Heart right ventricle (tissue), 16 donors: Measurements from ENCODE around the gene EIPR1. TPM values are rescaled to one million over a fixed set of nuclear protein-coding genes. Genes with fewer than 3 reads are reported as not detected.
"Not testable (repeated sequence)": the region's sequence is repeated elsewhere in the genome, so short reads cannot be mapped to it uniquely, and the experiment has no call there.

Experiments
- ATAC-seq, 8 donors: fragments of 200-7000 bp; cut with Tn5 transposase; one replicate each; pipeline ENCODE4 v1.9.1; 2020; ENCODE audit warnings: mild to moderate bottlenecking in 8 of 8, moderate library complexity in 8 of 8, moderate number of reproducible peaks in 1 of 8
- DNase-seq, 2 donors: peaks; one replicate each; pipeline ENCODE4 v3.0.0-alpha.2; 2020
- H3K27ac ChIP-seq, 10 donors: fragments of 200-600 bp; sonication (generic) in 2 of 10; one replicate each; pipeline versions ENCODE4 v1.5.0 to v1.8.0; 2020 to 2022; ENCODE audit warnings: mild to moderate bottlenecking in 3 of 10
- H3K27me3 ChIP-seq, 7 donors: fragments of 200-600 bp; one replicate each; pipeline ENCODE4 v1.8.0; 2021 to 2022; ENCODE audit warnings: mild to moderate bottlenecking in 2 of 7
- H3K36me3 ChIP-seq, 9 donors: fragments of 200-600 bp; sonication (generic) in 1 of 9; one replicate each; pipeline versions ENCODE4 v1.5.0 to v1.8.0; 2020 to 2022; ENCODE audit warnings: mild to moderate bottlenecking in 2 of 9
- H3K4me1 ChIP-seq, 9 donors: fragments of 200-600 bp; sonication (generic) in 1 of 9; one replicate each; pipeline versions ENCODE4 v1.5.0 to v1.8.0; 2020 to 2022; ENCODE audit warnings: mild to moderate bottlenecking in 4 of 9
- H3K4me3 ChIP-seq, 10 donors: fragments of 200-600 bp; sonication (generic) in 2 of 10; one replicate each; pipeline versions ENCODE4 v1.5.0 to v1.8.0; 2020 to 2022; ENCODE audit warnings: mild to moderate bottlenecking in 7 of 10, moderate library complexity in 2 of 10
- H3K9me3 ChIP-seq, 11 donors: fragments of 200-600 bp in 10 of 11; sonication (generic) in 2 of 11; one replicate each; pipeline versions ENCODE4 v1.5.0 to v1.8.0; 2013 to 2022; ENCODE audit warnings: mild to moderate bottlenecking in 2 of 11, control low read depth in 1 of 11, moderate library complexity in 1 of 11
- WGBS, 2 donors: extraction: QIAGEN DNeasy Blood & Tissue Kit; methylation state at CpG; one replicate each; pipeline ENCODE4 v1.1.7; 2013; ENCODE audit warnings: inconsistent platforms in 1 of 2; 5-methylcytosine and 5-hydroxymethylcytosine counted together
- intact Hi-C, 10 donors: fragments of 100-400 bp; cut with DNase I; formaldehyde crosslinking; loops; one replicate each; pipeline versions ENCODE4 v1.11.1 to v1.14.2; 2022
- polyA plus RNA-seq, 2 donors: library from polyadenylated mRNA; stranded (reverse); fragments of 200-250 nt; gene quantifications; one replicate each; pipeline ENCODE4 v1.2.3, GENCODE V29; 2013
- total RNA-seq, 10 donors: library from RNA; stranded (reverse); fragmentation: NEBNext Ultra II Directional in 3 of 10; extraction: Animal tissue kit (Norgen Biotek cat#: 25700) in 3 of 10; gene quantifications; one replicate each; pipeline versions ENCODE4 v1.2.1 to v1.2.4, GENCODE V29; 2021 to 2023
- TF ChIP-seq, protein P1 (sequence below), 9 donors: fragments of 200-600 bp; sonication (generic) in 2 of 9; IDR thresholded peaks; one replicate each; pipeline versions ENCODE4 v1.5.0 to v1.8.0; 2021 to 2022; ENCODE audit warnings: antibody characterized with exemption in 9 of 9, mild to moderate bottlenecking in 5 of 9, moderate library complexity in 1 of 9
- donor health status: Arrhythmogenic right ventricular cardiomyopathy.
- donor health status: ischemic (EF 13 %, LVEDD 7.1; RV severe dilation, severe dysfunction).
- donor health status: healthy with polysubstance abuse.
- donor health status: DM: no; HTN: yes; CAD: no.
- donor health status: DM: no; HTN: no; CAD: no.
- donor health status: ischemic (EF 25% LVEDD 6.9; RV normal size, moderate dysfunction).
- donor health status: ischemic (EF 25% LVEDD 5.7; RV mildly dilated, moderate dysfunction).
- donor health status: healthy.
- donor health status: DM: yes; HTN: yes; CAD: no.
- donor health status: Ischemic cardiomyopathy.
- donor health status: ischemic (EF 35%, LVEDD 5.7; RV mildly dilated, moderate dysfunction).
- donor health status: nonischemic (EF 11% LVEDD 7.7; RV severe dilation, severe dysfunction).
- donor health status: DM: yes; HTN: yes; CAD: no.
- donor health status: PGD.
- donor health status: ischemic (EF 29% LVEDD 5.4; RV normal size, mild dysfunction).
- donor health status: nonischemic (EF 23%, LVEDD 6.1; RV moderate dilation, normal function).

The EIPR1 gene
- total and polyA plus RNA-seq, 12 donors = 6.8 to 22.3 (median 12.0) TPM

DNA sequence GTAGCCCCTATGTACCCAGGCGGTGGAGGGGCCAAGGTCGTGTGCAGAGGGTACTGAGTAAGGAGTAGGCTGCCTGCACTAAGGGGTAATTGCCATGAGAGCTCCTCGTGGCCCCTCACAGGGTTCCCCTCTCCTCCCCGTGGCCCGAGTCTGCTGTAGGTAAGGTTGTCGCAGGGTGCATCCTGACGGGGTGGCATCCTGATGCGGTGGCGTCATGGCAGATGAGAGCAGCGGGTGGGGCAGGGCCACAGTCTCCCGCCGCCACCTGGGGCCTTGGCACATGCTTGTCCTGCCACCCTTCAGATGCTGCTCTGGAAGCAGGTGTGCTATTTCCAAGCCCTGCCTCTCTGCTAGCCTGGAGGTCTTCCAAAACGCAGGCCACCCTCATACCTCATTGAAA lies 89.7 kb downstream of the EIPR1 start:
- Histone ChIP-seq H3K27me3 (no peaks in the 10 kb centered on the region), H3K9me3 (no peaks in the 10 kb centered on the region), H3K27ac (no peak overlapping the region), H3K4me1 (peaks cover 0 to 5% (median 0%) of the 10 kb centered on the region in 9 donors), H3K4me3 (no peak overlapping the region), H3K36me3 (no peaks in the 10 kb centered on the region)
- ATAC-seq (no peak), DNase-seq (no peak)
- WGBS, 2 donors = 95 to 99% methylated on average over 13 of the region's 13 CpGs
- TF ChIP-seq, protein P1, sequence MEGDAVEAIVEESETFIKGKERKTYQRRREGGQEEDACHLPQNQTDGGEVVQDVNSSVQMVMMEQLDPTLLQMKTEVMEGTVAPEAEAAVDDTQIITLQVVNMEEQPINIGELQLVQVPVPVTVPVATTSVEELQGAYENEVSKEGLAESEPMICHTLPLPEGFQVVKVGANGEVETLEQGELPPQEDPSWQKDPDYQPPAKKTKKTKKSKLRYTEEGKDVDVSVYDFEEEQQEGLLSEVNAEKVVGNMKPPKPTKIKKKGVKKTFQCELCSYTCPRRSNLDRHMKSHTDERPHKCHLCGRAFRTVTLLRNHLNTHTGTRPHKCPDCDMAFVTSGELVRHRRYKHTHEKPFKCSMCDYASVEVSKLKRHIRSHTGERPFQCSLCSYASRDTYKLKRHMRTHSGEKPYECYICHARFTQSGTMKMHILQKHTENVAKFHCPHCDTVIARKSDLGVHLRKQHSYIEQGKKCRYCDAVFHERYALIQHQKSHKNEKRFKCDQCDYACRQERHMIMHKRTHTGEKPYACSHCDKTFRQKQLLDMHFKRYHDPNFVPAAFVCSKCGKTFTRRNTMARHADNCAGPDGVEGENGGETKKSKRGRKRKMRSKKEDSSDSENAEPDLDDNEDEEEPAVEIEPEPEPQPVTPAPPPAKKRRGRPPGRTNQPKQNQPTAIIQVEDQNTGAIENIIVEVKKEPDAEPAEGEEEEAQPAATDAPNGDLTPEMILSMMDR (IDR thresholded peaks at IDR 0.05) = no peak
- intact Hi-C loops = no loop called here

DNA sequence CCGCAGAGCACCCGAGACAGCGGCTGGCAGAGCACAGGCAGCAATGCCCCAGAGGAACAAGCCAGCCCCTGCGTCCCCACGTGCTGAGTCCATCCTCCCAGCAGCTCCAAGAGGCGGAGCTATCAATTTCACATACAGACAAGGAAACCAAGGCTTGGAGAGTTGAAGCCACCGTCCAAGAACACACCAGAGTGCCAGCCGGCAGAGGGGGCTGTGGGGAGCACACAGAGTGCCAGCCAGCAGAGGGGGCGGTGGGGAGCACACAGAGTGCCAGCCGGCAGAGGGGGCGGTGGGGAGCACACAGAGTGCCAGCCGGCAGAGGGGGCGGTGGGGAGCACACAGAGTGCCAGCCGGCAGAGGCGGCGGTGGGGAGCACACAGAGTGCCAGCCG lies 91.0 kb downstream of the EIPR1 start:
- DNase-seq, intact Hi-C loops: not testable (repeated sequence)

DNA sequence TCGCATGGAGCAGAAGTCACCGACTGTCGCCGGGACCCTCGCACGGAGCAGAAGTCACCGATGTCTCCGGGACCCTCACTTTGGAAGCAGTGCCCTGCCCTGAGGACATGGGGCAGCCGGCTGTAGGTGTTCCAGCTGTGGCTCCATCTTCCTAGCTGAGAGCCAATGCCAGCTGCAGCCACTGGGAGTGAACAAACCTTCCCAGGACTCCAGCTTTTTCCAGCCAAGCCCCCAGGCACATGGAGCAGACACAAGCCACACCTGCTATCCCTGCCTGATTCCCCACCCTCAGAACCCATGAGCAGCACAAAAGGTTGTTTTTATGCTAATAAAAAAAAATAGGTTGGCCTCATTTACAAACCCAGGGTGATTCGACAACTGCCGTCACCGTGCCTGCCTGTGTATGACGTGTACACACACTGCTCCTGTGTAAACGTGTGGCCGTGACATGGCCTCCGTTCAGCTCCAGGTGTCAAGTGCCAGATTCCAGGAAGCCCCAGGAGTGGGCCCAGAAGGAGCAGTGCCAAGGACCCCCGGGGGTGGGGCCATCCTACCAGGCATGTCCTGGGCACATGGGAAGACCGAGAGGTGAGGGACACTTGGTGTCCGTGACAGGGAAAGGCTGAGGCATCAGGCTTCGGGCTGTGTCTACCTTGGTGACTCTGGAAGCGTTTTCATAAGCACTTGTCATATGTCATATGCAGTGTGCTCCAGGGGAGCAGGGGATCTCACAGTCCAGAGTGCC lies 91.5 kb downstream of the EIPR1 start:
- ATAC-seq (no peak), DNase-seq (no peak)
- TF ChIP-seq, protein P1 (IDR thresholded peaks at IDR 0.05) = no peak
- H3K4me3 ChIP-seq = no peak overlapping the region
- 94 to 96% methylated on average over 21 of the region's 21 CpGs for WGBS, 2 donors
- H3K36me3 ChIP-seq = no peaks in the 10 kb centered on the region
- no peak overlapping the region for H3K27ac ChIP-seq
- intact Hi-C loops = no loop called here
- H3K27me3 ChIP-seq = no peaks in the 10 kb centered on the region
- peaks cover 0 to 8% (median 3%) of the 10 kb centered on the region in 9 donors for H3K4me1 ChIP-seq
- H3K9me3 ChIP-seq = no peaks in the 10 kb centered on the region

More for the DNA sequence above, 91.0 kb downstream of the EIPR1 start:
- not testable (repeated sequence) for H3K4me3 ChIP-seq, ATAC-seq, H3K27ac ChIP-seq, H3K9me3 ChIP-seq, H3K36me3 ChIP-seq, H3K4me1 ChIP-seq, H3K27me3 ChIP-seq
- WGBS, 2 donors = 91% methylated on average over 17 of the region's 17 CpGs

DNA sequence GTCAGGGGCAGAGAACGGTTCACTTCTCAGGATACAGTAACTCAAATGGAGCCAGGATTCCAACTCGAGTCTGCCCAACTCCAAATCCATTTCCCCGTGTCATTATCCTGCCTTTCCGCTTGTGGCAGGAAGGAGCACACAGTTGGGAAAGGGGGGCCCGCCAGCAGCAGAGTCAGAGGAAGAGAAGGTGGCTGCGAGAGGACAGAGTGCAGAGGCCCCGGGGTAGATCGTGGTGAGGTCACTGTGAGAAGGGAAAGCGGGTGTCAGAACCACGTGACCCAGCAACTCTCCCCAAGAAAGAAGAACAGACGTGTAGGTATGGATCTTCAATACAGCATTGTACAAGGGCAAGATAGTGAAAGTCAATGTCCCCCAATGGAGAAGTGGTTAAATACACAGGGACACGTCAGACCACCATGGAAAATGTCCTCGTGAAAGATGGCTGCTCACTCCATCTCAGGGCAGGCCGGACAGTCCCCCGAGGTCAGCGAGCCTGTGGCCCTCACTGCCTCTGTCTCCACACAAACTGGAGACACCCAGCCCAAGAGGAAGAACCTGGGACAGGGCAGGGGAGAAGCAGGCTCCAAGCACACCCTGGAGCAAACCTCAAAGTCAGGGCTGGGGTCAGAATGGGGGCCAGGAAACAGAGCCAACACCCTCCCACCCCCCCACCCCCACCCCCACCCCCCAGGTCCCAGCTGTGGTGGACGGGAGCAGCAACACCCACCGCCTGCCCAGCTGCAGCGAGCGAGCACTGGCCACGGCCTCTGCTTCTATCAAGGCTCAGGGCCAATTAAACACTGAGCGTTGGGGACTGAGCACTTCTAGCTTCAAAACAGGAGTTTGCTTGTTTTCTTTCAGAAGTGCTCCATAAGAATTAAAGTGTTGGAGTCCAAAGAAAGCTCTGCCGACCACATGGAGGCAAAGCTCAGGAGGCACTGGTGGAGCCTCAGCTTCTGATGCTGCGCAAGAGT lies 92.7 kb downstream of the EIPR1 start:
- H3K36me3 ChIP-seq = no peaks in the 10 kb centered on the region
- no peak overlapping the region for H3K4me3 ChIP-seq
- no peak for DNase-seq
- H3K27ac ChIP-seq = no peak overlapping the region
- no peak for ATAC-seq
- no peaks in the 10 kb centered on the region for H3K9me3 ChIP-seq
- no peaks in the 10 kb centered on the region for H3K27me3 ChIP-seq
- intact Hi-C loops = no loop called here
- WGBS, 2 donors = 80% methylated on average over 24 of the region's 24 CpGs
- TF ChIP-seq, protein P1 (IDR thresholded peaks at IDR 0.05) = no peak
- H3K4me1 ChIP-seq = peaks cover 0 to 8% (median 3%) of the 10 kb centered on the region in 9 donors

DNA sequence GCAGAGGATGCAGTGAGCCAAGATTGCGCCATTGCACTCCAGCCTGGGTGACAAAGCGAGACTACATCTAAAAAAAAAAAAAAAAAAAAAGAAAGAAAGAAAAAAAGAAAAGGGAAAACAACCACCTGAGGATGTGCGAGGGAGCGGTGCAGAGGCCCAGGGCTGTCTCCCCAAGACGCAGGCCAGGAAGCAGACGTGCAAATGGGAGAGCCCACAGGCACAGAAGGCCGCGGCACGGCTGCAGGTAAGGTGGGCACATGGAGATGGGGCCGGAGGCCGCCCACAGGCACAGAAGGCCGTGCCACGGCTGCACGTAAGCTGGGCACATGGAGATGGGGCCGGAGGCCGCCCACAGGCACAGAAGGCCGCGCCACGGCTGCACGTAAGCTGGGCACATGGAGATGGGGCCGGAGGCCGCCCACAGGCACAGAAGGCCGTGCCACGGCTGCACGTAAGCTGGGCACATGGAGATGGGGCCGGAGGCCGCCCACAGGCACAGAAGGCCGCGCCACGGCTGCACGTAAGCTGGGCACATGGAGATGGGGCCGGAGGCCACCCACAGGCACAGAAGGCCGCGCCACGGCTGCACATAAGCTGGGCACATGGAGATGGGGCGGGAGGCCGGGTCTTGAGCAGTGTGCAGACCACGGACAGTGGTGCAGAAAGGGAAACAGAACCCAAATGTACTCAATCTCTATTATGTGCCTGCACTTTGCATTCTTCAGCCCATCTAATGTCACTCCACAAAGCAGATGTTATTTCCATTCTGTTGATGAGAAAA lies 93.6 kb downstream of the EIPR1 start:
- intact Hi-C loops, ATAC-seq, H3K4me1 ChIP-seq, H3K27me3 ChIP-seq, H3K27ac ChIP-seq, H3K36me3 ChIP-seq, H3K4me3 ChIP-seq, DNase-seq, H3K9me3 ChIP-seq: not testable (repeated sequence)
- 96 to 97% methylated on average over 25 to 31 of the region's 38 CpGs for WGBS, 2 donors
